CD4-positive, alpha-beta memory T cell (primary cell): ENCODE measurements around the gene KIF4A. TPM values are rescaled to one million over a fixed set of nuclear protein-coding genes. Genes with fewer than 3 reads are reported as not detected.
"Not testable (repeated sequence)": the region's sequence is repeated elsewhere in the genome, so short reads cannot be mapped to it uniquely, and the experiment has no call there.

Experiments used
- CTCF ChIA-PET: fragments of 350-600 bp; sonication (Branson Sonifier 250); formaldehyde crosslinking; loops from one replicate; lab custom pipeline; 2021; ENCODE audit warnings: inconsistent platforms; ENCODE audit not compliant: partially characterized antibody; lab: Charles Lee
- POLR2A ChIA-PET: fragments of 350-600 bp; sonication (Branson Sonifier 250); formaldehyde crosslinking; loops from one replicate; lab custom pipeline; 2021; ENCODE audit not compliant: partially characterized antibody; lab: Charles Lee
- DNase-seq, 5 donors: peaks; one replicate each; pipeline versions ENCODE4 v3.0.0 to v3.0.0-alpha.2; 2020 to 2022; ENCODE audit warnings: mixed read lengths in 1 of 5
- H3K27ac ChIP-seq: one replicate; pipeline ENCODE4 v1.7.0; 2013; ENCODE audit warnings: low read depth, low read length
- H3K27me3 ChIP-seq: 2 replicates; pipeline ENCODE4 v1.7.0; 2013; ENCODE audit warnings: mild to moderate bottlenecking, low read length, moderate library complexity; ENCODE audit not compliant: insufficient read depth
- H3K36me3 ChIP-seq: 2 replicates; pipeline ENCODE4 v1.7.0; 2013; ENCODE audit warnings: mild to moderate bottlenecking, low read length, moderate library complexity; ENCODE audit not compliant: insufficient read depth
- H3K4me1 ChIP-seq: 2 replicates; pipeline ENCODE4 v1.7.0; 2013; ENCODE audit warnings: mild to moderate bottlenecking, low read length, moderate library complexity; ENCODE audit not compliant: insufficient read depth
- H3K4me3 ChIP-seq, 2 donors: one replicate each; pipeline ENCODE4 v1.7.0; 2013; ENCODE audit warnings: low read length in 2 of 2, mild to moderate bottlenecking in 1 of 2
- H3K9me3 ChIP-seq, 2 donors: one replicate each; pipeline ENCODE4 v1.7.0; 2013; ENCODE audit warnings: low read length in 2 of 2, control low read depth in 1 of 2; ENCODE audit not compliant: control insufficient read depth in 1 of 2
- H3K27ac Mint-ChIP-seq, 7 donors: one replicate each; pipeline ENCODE4 v1.8.0; 2020 to 2021; ENCODE audit warnings: mixed read lengths in 7 of 7, mild to moderate bottlenecking in 6 of 7, inconsistent platforms in 3 of 7, moderate library complexity in 3 of 7
- H3K27me3 Mint-ChIP-seq, 2 donors: one replicate each; pipeline ENCODE4 v1.8.0; 2020 to 2021; ENCODE audit warnings: mixed read lengths in 2 of 2
- H3K36me3 Mint-ChIP-seq, 2 donors: one replicate each; pipeline ENCODE4 v1.8.0; 2020 to 2021; ENCODE audit warnings: mixed read lengths in 2 of 2, inconsistent platforms in 1 of 2, mild to moderate bottlenecking in 1 of 2
- H3K4me1 Mint-ChIP-seq, 4 donors: one replicate each; pipeline ENCODE4 v1.8.0; 2020 to 2021; ENCODE audit warnings: mixed read lengths in 4 of 4, mild to moderate bottlenecking in 1 of 4
- H3K4me3 Mint-ChIP-seq, 8 donors: one replicate each; pipeline ENCODE4 v1.8.0; 2020 to 2021; ENCODE audit warnings: mixed read lengths in 8 of 8, mild to moderate bottlenecking in 7 of 8, moderate library complexity in 6 of 8, inconsistent platforms in 3 of 8
- H3K9me3 Mint-ChIP-seq, 8 donors: one replicate each; pipeline ENCODE4 v1.8.0; 2020 to 2021; ENCODE audit warnings: mixed read lengths in 8 of 8, mild to moderate bottlenecking in 5 of 8, inconsistent platforms in 3 of 8, moderate library complexity in 1 of 8
- intact Hi-C: fragments of 100-400 bp; cut with micrococcal nuclease; formaldehyde crosslinking; loops from one replicate; pipeline ENCODE4 v1.15.1; 2023
- polyA plus RNA-seq, 2 donors: library from polyadenylated mRNA; unstranded; fragments of 300-500 nt; fragmentation: Illumina TruSeq; gene quantifications; one replicate each; pipeline ENCODE4 v1.2.3, GENCODE V29; 2021
- total RNA-seq, 2 experiments: library from RNA; stranded (reverse); gene quantifications; one replicate each; pipeline ENCODE4 v1.2.3, GENCODE V29; 2021

KIF4A gene
- total and polyA plus RNA-seq, 4 experiments from 2014 or later, result 0.08 to 0.17 TPM; not detected in 2

- H3K4me3 ChIP-seq, H3K9me3 ChIP-seq, H3K27me3 Mint-ChIP-seq, intact Hi-C loops, H3K27me3 ChIP-seq, H3K4me3 Mint-ChIP-seq, POLR2A ChIA-PET, H3K27ac ChIP-seq, H3K4me1 Mint-ChIP-seq, DNase-seq, H3K27ac Mint-ChIP-seq, H3K36me3 Mint-ChIP-seq, CTCF ChIA-PET, H3K36me3 ChIP-seq, H3K4me1 ChIP-seq: not testable (repeated sequence)
- peaks cover 0 to 11% (median 0%) of the 10 kb centered on the region in 8 donors for H3K9me3 Mint-ChIP-seq
Observed at GRCh38 chrX:70349367-70350125, 59.6 kb downstream of the KIF4A start.

GRCh38 chrX:70352496-70352895 lies 62.6 kb downstream of the KIF4A start:
- Histone ChIP-seq H3K27me3 (no peaks in the 10 kb centered on the region), H3K27ac (no peak overlapping the region), H3K36me3 (no peaks in the 10 kb centered on the region), H3K4me1 (no peaks in the 10 kb centered on the region), H3K4me3 (no peak overlapping the region), H3K9me3 (no peaks in the 10 kb centered on the region)
- DNase-seq, result no peak
- ChIA-PET CTCF (no interaction called here), POLR2A (no interaction called here)
- no peak overlapping the region for H3K27ac Mint-ChIP-seq
- peaks cover 0 to 9% (median 0%) of the 10 kb centered on the region in 8 donors for H3K9me3 Mint-ChIP-seq
- H3K36me3 Mint-ChIP-seq, result no peaks in the 10 kb centered on the region
- no peaks in the 10 kb centered on the region for H3K27me3 Mint-ChIP-seq
- H3K4me1 Mint-ChIP-seq, result no peaks in the 10 kb centered on the region
- intact Hi-C loops, result no loop called here
- H3K4me3 Mint-ChIP-seq, result no peak overlapping the region

- ChIA-PET POLR2A (no interaction called here), CTCF (no interaction called here)
- no peaks in the 10 kb centered on the region for H3K36me3 ChIP-seq
Observed at GRCh38 chrX:70353514-70353913, 63.6 kb downstream of the KIF4A start.

GRCh38 chrX:70354716-70355115 lies 64.8 kb downstream of the KIF4A start:
- Histone ChIP-seq H3K4me3 (no peak overlapping the region), H3K9me3 (no peaks in the 10 kb centered on the region), H3K27me3 (no peaks in the 10 kb centered on the region), H3K4me1 (no peaks in the 10 kb centered on the region), H3K36me3 (no peaks in the 10 kb centered on the region), H3K27ac (no peak overlapping the region)
- intact Hi-C loops, result no loop called here
- CTCF ChIA-PET, result no interaction called here
- Mint-ChIP-seq H3K4me3 (no peak overlapping the region), H3K4me1 (no peaks in the 10 kb centered on the region), H3K27me3 (no peaks in the 10 kb centered on the region), H3K9me3 (peaks cover 0 to 5% (median 0%) of the 10 kb centered on the region in 8 donors), H3K27ac (no peak overlapping the region), H3K36me3 (no peaks in the 10 kb centered on the region)
- POLR2A ChIA-PET, result no interaction called here
- DNase-seq, result no peak

More at GRCh38 chrX:70353514-70353913, 63.6 kb downstream of the KIF4A start:
- Histone ChIP-seq H3K4me1 (no peaks in the 10 kb centered on the region), H3K27me3 (no peaks in the 10 kb centered on the region), H3K4me3 (no peak overlapping the region), H3K9me3 (no peaks in the 10 kb centered on the region), H3K27ac (no peak overlapping the region)
- intact Hi-C loops, result no loop called here
- H3K27ac Mint-ChIP-seq, result no peak overlapping the region
- no peak overlapping the region for H3K4me3 Mint-ChIP-seq
- H3K9me3 Mint-ChIP-seq, result peaks cover 0 to 5% (median 0%) of the 10 kb centered on the region in 8 donors
- H3K4me1 Mint-ChIP-seq, result no peaks in the 10 kb centered on the region
- no peak for DNase-seq
- no peaks in the 10 kb centered on the region for H3K27me3 Mint-ChIP-seq
- no peaks in the 10 kb centered on the region for H3K36me3 Mint-ChIP-seq

- H3K4me3 ChIP-seq, result no peak overlapping the region
- Mint-ChIP-seq H3K36me3 (no peaks in the 10 kb centered on the region), H3K4me1 (no peaks in the 10 kb centered on the region), H3K27me3 (no peaks in the 10 kb centered on the region), H3K4me3 (no peak overlapping the region), H3K9me3 (no peaks in the 10 kb centered on the region), H3K27ac (no peak overlapping the region)
- no peak overlapping the region for H3K27ac ChIP-seq
- no peaks in the 10 kb centered on the region for H3K9me3 ChIP-seq
- no peaks in the 10 kb centered on the region for H3K27me3 ChIP-seq
- H3K4me1 ChIP-seq, result no peaks in the 10 kb centered on the region
- ChIA-PET POLR2A (no interaction called here), CTCF (no interaction called here)
- intact Hi-C loops, result no loop called here
- no peaks in the 10 kb centered on the region for H3K36me3 ChIP-seq
- DNase-seq, result no peak
Observed at GRCh38 chrX:70359458-70359857, 69.6 kb downstream of the KIF4A start.

GRCh38 chrX:70360366-70360765 lies 70.5 kb downstream of the KIF4A start:
- Histone ChIP-seq H3K9me3 (no peaks in the 10 kb centered on the region), H3K27me3 (no peaks in the 10 kb centered on the region), H3K4me1 (no peaks in the 10 kb centered on the region), H3K36me3 (no peaks in the 10 kb centered on the region), H3K4me3 (no peak overlapping the region), H3K27ac (no peak overlapping the region)
- Mint-ChIP-seq H3K9me3 (no peaks in the 10 kb centered on the region), H3K27ac (no peak overlapping the region), H3K4me1 (no peaks in the 10 kb centered on the region), H3K36me3 (no peaks in the 10 kb centered on the region), H3K4me3 (no peak overlapping the region), H3K27me3 (no peaks in the 10 kb centered on the region)
- CTCF ChIA-PET, result no interaction called here
- no peak for DNase-seq
- intact Hi-C loops, result no loop called here
- POLR2A ChIA-PET, result no interaction called here

- not testable (repeated sequence) for H3K27me3 ChIP-seq
Observed at GRCh38 chrX:70368731-70369130, 78.8 kb downstream of the KIF4A start.

More at GRCh38 chrX:70368731-70369130, 78.8 kb downstream of the KIF4A start:
- H3K27ac Mint-ChIP-seq, H3K27ac ChIP-seq, H3K9me3 ChIP-seq, DNase-seq, H3K36me3 Mint-ChIP-seq, POLR2A ChIA-PET, H3K4me1 ChIP-seq, H3K27me3 Mint-ChIP-seq, H3K4me3 Mint-ChIP-seq, H3K9me3 Mint-ChIP-seq, H3K4me1 Mint-ChIP-seq, H3K4me3 ChIP-seq, H3K36me3 ChIP-seq, intact Hi-C loops, CTCF ChIA-PET: not testable (repeated sequence)
